H1 (cell line): ENCODE measurements around the gene MMP24OS. TPM values are rescaled to one million over a fixed set of nuclear protein-coding genes. Genes with fewer than 3 reads are reported as not detected.

Source experiments
- CTCF ChIA-PET: fragments of 300-600 bp; sonication (Branson Sonifier 250); formaldehyde crosslinking; loops from one replicate; lab custom pipeline; 2021; ENCODE audit not compliant: partially characterized antibody; lab: Charles Lee
- POLR2A ChIA-PET: fragments of 300-600 bp; sonication (Branson Sonifier 250); formaldehyde crosslinking; loops from one replicate; lab custom pipeline; 2021; ENCODE audit warnings: inconsistent platforms; ENCODE audit not compliant: partially characterized antibody; lab: Charles Lee
- DNase-seq, 2 experiments: peaks; one replicate each; pipeline versions ENCODE4 v3.0.0 to v3.0.0-alpha.2; 2010 to 2022; ENCODE audit warnings: low spot score in 2 of 2, low read depth in 1 of 2, mixed read lengths in 1 of 2
- FAIRE-seq: peaks from 2 replicates; lab custom pipeline; 2011; peaks lifted over from hg19 to GRCh38; lab: Jason Lieb, UNC
- H2AFZ ChIP-seq: 2 replicates; pipeline ENCODE4 v1.8.1; 2012; ENCODE audit warnings: low read length, inconsistent platforms
- H2AK5ac ChIP-seq: 2 replicates; pipeline ENCODE4 v1.6.1; 2013; ENCODE audit warnings: low read depth, low read length
- H2BK120ac ChIP-seq: replicated peaks from 2 replicates; pipeline ENCODE3; 2013; ENCODE audit warnings: low read depth, low read length, inconsistent platforms
- H2BK12ac ChIP-seq: 2 replicates; pipeline ENCODE4 v1.6.1; 2013; ENCODE audit warnings: low read depth, low read length
- H2BK15ac ChIP-seq: 2 replicates; pipeline ENCODE4 v1.6.1; 2013; ENCODE audit warnings: low read length
- H2BK20ac ChIP-seq: 2 replicates; pipeline ENCODE4 v1.6.1; 2013; ENCODE audit warnings: low read length
- H2BK5ac ChIP-seq: 2 replicates; pipeline ENCODE4 v1.6.1; 2013; ENCODE audit warnings: low read depth, low read length
- H3K14ac ChIP-seq: 2 replicates; pipeline ENCODE4 v1.6.1; 2013; ENCODE audit warnings: inconsistent platforms; ENCODE audit not compliant: insufficient read length
- H3K18ac ChIP-seq: 2 replicates; pipeline ENCODE4 v1.6.1; 2013; ENCODE audit warnings: low read length; ENCODE audit errors: extremely low read depth
- H3K23ac ChIP-seq: 2 replicates; pipeline ENCODE4 v1.6.1; 2013; ENCODE audit warnings: inconsistent platforms; ENCODE audit not compliant: insufficient read length
- H3K23me2 ChIP-seq: 2 replicates; pipeline ENCODE4 v1.6.1; 2013; ENCODE audit warnings: low read depth, low read length
- H3K27ac ChIP-seq: 2 replicates; pipeline ENCODE4 v1.6.1; 2011; ENCODE audit warnings: low read depth, low read length, inconsistent platforms
- H3K27me3 ChIP-seq, 4 experiments: replicated peaks in 1 of 4; 1 replicate in 1 of 4; 2 replicates in 3 of 4; pipeline versions ENCODE4 v1.6.1 to v1.8.1; 2011 to 2013; ENCODE audit warnings: low read length in 3 of 4, mild to moderate bottlenecking in 3 of 4, inconsistent platforms in 2 of 4, mixed read lengths in 2 of 4, moderate library complexity in 1 of 4; ENCODE audit not compliant: control insufficient read depth in 3 of 4, insufficient read depth in 3 of 4; ENCODE audit errors: extremely low read depth in 1 of 4
- H3K36me3 ChIP-seq, 4 experiments: 2 replicates each; pipeline versions ENCODE4 v1.6.1 to v1.8.1; 2011 to 2013; ENCODE audit warnings: mild to moderate bottlenecking in 4 of 4, low read length in 3 of 4, moderate library complexity in 2 of 4, control low read depth in 1 of 4, inconsistent platforms in 1 of 4; ENCODE audit not compliant: insufficient read depth in 4 of 4, control insufficient read depth in 2 of 4
- H3K4ac ChIP-seq: replicated peaks from 2 replicates; pipeline ENCODE3; 2013; ENCODE audit warnings: low read length, low read depth, mixed read lengths, inconsistent platforms; ENCODE audit not compliant: insufficient read length
- H3K4me1 ChIP-seq, 4 experiments: replicated peaks in 1 of 4; 1 replicate in 1 of 4; 2 replicates in 3 of 4; pipeline versions ENCODE4 v1.6.1 to v1.8.1; 2011 to 2013; ENCODE audit warnings: low read length in 3 of 4, inconsistent platforms in 2 of 4, mixed read lengths in 1 of 4; ENCODE audit not compliant: insufficient read depth in 4 of 4, control insufficient read depth in 3 of 4
- H3K4me2 ChIP-seq, 2 experiments: 2 replicates each; pipeline versions ENCODE4 v1.6.1 to v1.8.1; 2011 to 2013; ENCODE audit warnings: low read depth in 2 of 2, low read length in 2 of 2, control low read depth in 1 of 2, inconsistent platforms in 1 of 2, mild to moderate bottlenecking in 1 of 2; ENCODE audit not compliant: insufficient read depth in 1 of 2
- H3K4me3 ChIP-seq, 4 experiments: fragments of 200-600, 300-600 bp in 1 of 4; sonication (generic), shearing (Covaris generic), sonication (Bioruptor Twin) in 1 of 4; 2 replicates each; pipeline versions ENCODE4 v1.5.1 to v1.8.1; 2011 to 2016; ENCODE audit warnings: low read length in 4 of 4, low read depth in 3 of 4, control low read depth in 2 of 4, inconsistent platforms in 2 of 4, mild to moderate bottlenecking in 2 of 4, mixed read lengths in 1 of 4, moderate library complexity in 1 of 4; ENCODE audit not compliant: insufficient read depth in 2 of 4; ENCODE audit errors: extremely low read depth in 1 of 4
- H3K56ac ChIP-seq: replicated peaks from 2 replicates; pipeline ENCODE3; 2013; ENCODE audit warnings: low read depth, mild to moderate bottlenecking, mixed read lengths, low read length, inconsistent platforms; ENCODE audit not compliant: insufficient read length
- H3K79me1 ChIP-seq: 2 replicates; pipeline ENCODE4 v1.6.1; 2013; ENCODE audit warnings: low read depth, low read length, control low read depth
- H3K79me2 ChIP-seq, 2 experiments: 2 replicates each; pipeline versions ENCODE4 v1.6.1 to v1.8.1; 2012 to 2013; ENCODE audit warnings: low read length in 2 of 2, mild to moderate bottlenecking in 2 of 2, inconsistent platforms in 1 of 2; ENCODE audit not compliant: insufficient read depth in 2 of 2, control insufficient read depth in 1 of 2
- H3K9ac ChIP-seq, 4 experiments: replicated peaks in 1 of 4; 1 replicate in 1 of 4; 2 replicates in 3 of 4; pipeline versions ENCODE4 v1.6.1 to v1.8.1; 2011 to 2013; ENCODE audit warnings: low read depth in 3 of 4, low read length in 3 of 4, control low read depth in 2 of 4, mild to moderate bottlenecking in 2 of 4, moderate library complexity in 2 of 4, inconsistent platforms in 1 of 4; ENCODE audit errors: extremely low read depth in 1 of 4
- H3K9me3 ChIP-seq, 2 experiments: 2 replicates each; pipeline versions ENCODE4 v1.6.1 to v1.8.1; 2012 to 2013; ENCODE audit warnings: mild to moderate bottlenecking in 2 of 2, moderate library complexity in 2 of 2, control low read depth in 1 of 2, inconsistent platforms in 1 of 2, low read depth in 1 of 2, low read length in 1 of 2, mixed read lengths in 1 of 2; ENCODE audit not compliant: insufficient read depth in 2 of 2
- H4K20me1 ChIP-seq, 2 experiments: replicated peaks in 1 of 2; 2 replicates each; pipeline versions ENCODE3 to v1.8.1; 2011 to 2013; ENCODE audit warnings: inconsistent platforms in 2 of 2, low read length in 2 of 2, mild to moderate bottlenecking in 1 of 2; ENCODE audit not compliant: insufficient read depth in 2 of 2, control insufficient read depth in 1 of 2
- H4K5ac ChIP-seq: 2 replicates; pipeline ENCODE4 v1.6.1; 2013; ENCODE audit warnings: low read length, low read depth, mixed read lengths, inconsistent platforms; ENCODE audit not compliant: insufficient read length
- H4K8ac ChIP-seq: 2 replicates; pipeline ENCODE4 v1.8.0; 2013; ENCODE audit warnings: mild to moderate bottlenecking, moderate library complexity, low read length, inconsistent platforms; ENCODE audit not compliant: insufficient read depth; ENCODE audit errors: extremely low read depth
- H4K91ac ChIP-seq: replicated peaks from 2 replicates; pipeline ENCODE3; 2013; ENCODE audit warnings: low read length, mixed read lengths, inconsistent platforms; ENCODE audit not compliant: insufficient read length
- ATF2 ChIP-seq: IDR thresholded peaks from 2 replicates; pipeline ENCODE4 v1.6.1; 2012; ENCODE audit warnings: low read length, inconsistent platforms
- CREB1 ChIP-seq: IDR thresholded peaks from 2 replicates; pipeline ENCODE4 v1.6.1; 2012; ENCODE audit warnings: inconsistent platforms
- EZH2 ChIP-seq: fragments of 200-600 bp; sonication (generic); IDR thresholded peaks from 2 replicates; pipeline ENCODE4 v1.7.1; 2012; ENCODE audit warnings: low read depth, mild to moderate bottlenecking, moderate library complexity, low read length, inconsistent platforms; ENCODE audit not compliant: severe bottlenecking
- HDAC6 ChIP-seq: IDR thresholded peaks from one replicate; pipeline ENCODE4 v1.7.1; 2012; ENCODE audit warnings: low read depth, mild to moderate bottlenecking, inconsistent platforms, low read length, moderate library complexity
- MAFK ChIP-seq: IDR thresholded peaks from 2 replicates; pipeline ENCODE4 v1.6.1; 2012; ENCODE audit warnings: low read depth, mild to moderate bottlenecking, improper control_type of control experiment, low read length
- NRF1 ChIP-seq: IDR thresholded peaks from 2 replicates; pipeline ENCODE4 v1.6.1; 2011; ENCODE audit warnings: mild to moderate bottlenecking, low read depth, low read length, improper control_type of control experiment
- RXRA ChIP-seq: IDR thresholded peaks from 2 replicates; pipeline ENCODE4 v1.6.1; 2011; ENCODE audit warnings: low read depth, mild to moderate bottlenecking, low read length, moderate library complexity; ENCODE audit not compliant: insufficient read depth
- SIN3A ChIP-seq, 2 experiments: IDR thresholded peaks in 1 of 2; conservative IDR thresholded peaks in 1 of 2; 2 replicates each; pipeline ENCODE4 v1.6.1; 2011 to 2012; ENCODE audit warnings: low read length in 2 of 2, improper control_type of control experiment in 1 of 2, low read depth in 1 of 2, mild to moderate bottlenecking in 1 of 2
- TCF12 ChIP-seq: IDR thresholded peaks from 2 replicates; pipeline ENCODE4 v1.6.1; 2011; ENCODE audit warnings: low read depth, mild to moderate bottlenecking, low read length
- WGBS, 2 experiments: shearing (Covaris generic) in 1 of 2; methylation state at CpG; one replicate each; pipeline versions ENCODE4 v1.1.6 to v1.1.7; 2013 to 2015; ENCODE audit warnings: low lambda C conversion rate in 2 of 2, mixed read lengths in 2 of 2, inconsistent platforms in 1 of 2, low coverage in 1 of 2, missing lambda C conversion rate in 1 of 2; ENCODE audit not compliant: insufficient replicate concordance in 2 of 2, insufficient coverage in 1 of 2, insufficient read length in 1 of 2; ENCODE audit errors: extremely low coverage in 1 of 2, missing lambda C conversion rate in 1 of 2; 5-methylcytosine and 5-hydroxymethylcytosine counted together
- polyA plus RNA-seq, 7 experiments: library from polyadenylated mRNA; depleted of rRNA in 3 of 7; stranded (reverse) in 5 of 7; unstranded in 2 of 7; fragments of >200 nt in 5 of 7; fragments of 200-250 nt in 2 of 7; gene quantifications; 1 replicate in 5 of 7; 2 replicates in 1 of 7; 4 replicates in 1 of 7; pipeline versions ENCODE4 v1.2.1 to v1.2.3, GENCODE V29; 2011 to 2013; ENCODE audit warnings: missing spikeins in 2 of 7, mixed read lengths in 2 of 7
- total RNA-seq: library from RNA; stranded (reverse); fragmentation: NEBNext Ultra II Directional; extraction: Animal tissue kit (Norgen Biotek cat#: 25700); gene quantifications from 2 replicates; pipeline ENCODE4 v1.2.1, GENCODE V29; 2021

Gene MMP24OS
- total and polyA plus RNA-seq, 2 of the 8 experiments (the other 6 are each of a cell fraction or from before 2014, with no cell fraction given) = 19.0 to 21.3 TPM

GRCh38 chr20:35269055-35269781, 8.7 kb downstream of the MMP24OS start:
- CTCF ChIA-PET = interaction anchor here (0.6 to 11.5 kb wide), 33 partner anchors 9 to 522 kb away, joined by 3 to 135 read pairs (median 4); partner anchors contain the start of gene EDEM2
- H3K56ac ChIP-seq = no peak overlapping the region
- POLR2A ChIA-PET = interaction anchor here (1.1 to 7.2 kb wide), 5 partner anchors 5 to 123 kb away, joined by 3 to 98 read pairs (median 4); partner anchors contain the start of gene MMP24OS
- FAIRE-seq (peak; percentile 83), DNase-seq (peak in 1 of 2 experiments; percentile 93)
- H3K18ac ChIP-seq = peak overlapping the region; percentile 75
- H2BK120ac ChIP-seq = no peak overlapping the region
- H3K4ac ChIP-seq = no peak overlapping the region
- H3K23ac ChIP-seq = no peak overlapping the region
- H3K23me2 ChIP-seq = no peaks in the 10 kb centered on the region
- H2BK20ac ChIP-seq = peak overlapping the region; percentile 82; the same call in 1 of the 2 replicates
- H4K20me1 ChIP-seq = no peaks in the 10 kb centered on the region
- H3K4me1 ChIP-seq = peaks cover 0 to 9% (median 3%) of the 10 kb centered on the region in 4 experiments; a peak in 6 of 7 replicates
- H2BK5ac ChIP-seq = peak overlapping the region; percentile 75
- H2AFZ ChIP-seq = no peak overlapping the region
- H3K79me2 ChIP-seq = no peaks in the 10 kb centered on the region
- H4K8ac ChIP-seq = 0 out of 2 replicates have a peak overlapping the region, but pooled peaks have one; percentile 40
- no peak overlapping the region for H4K5ac ChIP-seq
- H3K27me3 ChIP-seq = no peaks in the 10 kb centered on the region
- H3K4me2 ChIP-seq = no peak overlapping the region
- no peak overlapping the region for H3K27ac ChIP-seq
- peaks cover 0 to 9% (median 0%) of the 10 kb centered on the region in 4 experiments; a peak in 3 of 8 replicates for H3K36me3 ChIP-seq
- H2AK5ac ChIP-seq = peak overlapping the region; percentile 24; the same call in 1 of the 2 replicates
- WGBS, 2 experiments = 59% methylated on average over 14 of the region's 14 CpGs; no CpG with 5 or more reads in 1 of the 2 experiments
- H2BK15ac ChIP-seq = peak overlapping the region; percentile 46
- H3K9ac ChIP-seq = no peak overlapping the region
- H3K4me3 ChIP-seq = no peak overlapping the region
- H2BK12ac ChIP-seq = peak overlapping the region; percentile 75
- no peaks in the 10 kb centered on the region for H3K79me1 ChIP-seq
- H3K14ac ChIP-seq = no peak overlapping the region
- H4K91ac ChIP-seq = peak overlapping the region; percentile 79
- no peaks in the 10 kb centered on the region for H3K9me3 ChIP-seq
- TF ChIP-seq HDAC6 (no peak), EZH2 (no peak), ATF2 (no peak), SIN3A (conservative IDR thresholded peaks at IDR 0.05 in 1 of 2, IDR thresholded peaks at IDR 0.05 in 1 of 2; ENCODE audit: low read depth in 1 of 2, low read length in 2 of 2) (no peak; a peak in 1 of 4 replicates), MAFK (no peak), RXRA (no peak), NRF1 (no peak), CREB1 (peak; percentile 44; the same call in 1 of the 2 replicates), TCF12 (no peak)
